Spinal cord (tissue), 10 donors: ENCODE results near the gene EXOC1. TPM values are rescaled to one million over a fixed set of nuclear protein-coding genes. Genes with fewer than 3 reads are reported as not detected.

ENCODE experiments used
- DNase-seq, 6 donors: peaks; one replicate each; pipeline versions ENCODE4 v3.0.0 to v3.0.0-alpha.2; 2013 to 2015; ENCODE audit warnings: low spot score in 6 of 6, low read depth in 4 of 6
- H3K27ac ChIP-seq: one replicate; pipeline ENCODE4 v1.5.1; 2013; ENCODE audit warnings: low read depth, low read length, control low read depth
- H3K27me3 ChIP-seq: one replicate; pipeline ENCODE4 v1.6.1; 2013; ENCODE audit warnings: low read length; ENCODE audit not compliant: control insufficient read depth, insufficient read depth
- H3K36me3 ChIP-seq: one replicate; pipeline ENCODE4 v1.6.1; 2013; ENCODE audit warnings: low read length; ENCODE audit not compliant: control insufficient read depth, insufficient read depth
- H3K4me1 ChIP-seq: one replicate; pipeline ENCODE4 v1.6.1; 2013; ENCODE audit warnings: low read length; ENCODE audit not compliant: control insufficient read depth, insufficient read depth
- H3K4me3 ChIP-seq: one replicate; pipeline ENCODE4 v1.5.1; 2013; ENCODE audit warnings: low read depth, low read length, control low read depth
- H3K9me3 ChIP-seq: one replicate; pipeline ENCODE4 v1.6.1; 2013; ENCODE audit warnings: low read length; ENCODE audit not compliant: control insufficient read depth, insufficient read depth
- WGBS: methylation state at CpG from one replicate; pipeline ENCODE4 v1.1.5; 2013; ENCODE audit warnings: missing lambda C conversion rate; ENCODE audit not compliant: insufficient coverage; 5-methylcytosine and 5-hydroxymethylcytosine counted together
- polyA plus RNA-seq, 2 donors: library from polyadenylated mRNA; unstranded; fragments of 120-200 nt; gene quantifications; one replicate each; pipeline ENCODE4 v1.2.1, GENCODE V29; 2013; ENCODE audit not compliant: insufficient read length in 2 of 2
- total RNA-seq, 2 donors: library from RNA; depleted of rRNA in 1 of 2; stranded (reverse); fragments of 120-200 nt in 1 of 2; fragments of >200 nt in 1 of 2; gene quantifications; one replicate each; pipeline versions ENCODE4 v1.2.3 to v1.2.4, GENCODE V29; 2013 to 2014
- donor health status: healthy.

The EXOC1 gene
- total and polyA plus RNA-seq, 4 donors = 50.9 to 74.4 (median 55.2) TPM

DNA sequence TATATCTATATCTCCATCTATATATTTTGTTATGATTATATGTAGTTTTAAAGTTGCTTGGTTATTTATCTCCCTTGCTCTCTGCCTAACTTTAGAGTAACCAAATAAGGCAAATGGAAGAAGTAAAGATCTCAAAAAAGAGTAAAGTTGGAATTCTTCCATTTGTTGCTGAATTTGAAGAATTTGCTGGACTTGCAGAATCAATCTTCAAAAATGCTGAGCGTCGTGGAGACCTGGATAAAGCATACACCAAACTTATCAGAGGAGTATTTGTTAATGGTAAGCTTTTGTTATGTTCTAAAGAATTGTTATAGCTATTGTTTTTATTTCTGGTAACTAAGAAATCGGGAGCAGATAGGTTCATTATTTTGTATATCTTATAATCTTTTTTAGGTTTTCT, 43.2 kb downstream of the EXOC1 start:
- Histone ChIP-seq H3K4me3 (no peak overlapping the region), H3K4me1 (no peaks in the 10 kb centered on the region), H3K27ac (no peak overlapping the region), H3K9me3 (no peaks in the 10 kb centered on the region), H3K36me3 (peaks cover 17% of the 10 kb centered on the region), H3K27me3 (no peaks in the 10 kb centered on the region)
- DNase-seq = no peak
- no CpG with 5 or more reads among the region's 3 CpGs for WGBS

GRCh38 chr4:55902677-55903076, 49.2 kb downstream of the EXOC1 start:
- H3K4me1 ChIP-seq = no peaks in the 10 kb centered on the region
- no peak overlapping the region for H3K27ac ChIP-seq
- H3K9me3 ChIP-seq = no peaks in the 10 kb centered on the region
- 100% methylated on average over 2 of the region's 4 CpGs for WGBS
- no peaks in the 10 kb centered on the region for H3K27me3 ChIP-seq
- DNase-seq = no peak
- H3K36me3 ChIP-seq = peaks cover 13% of the 10 kb centered on the region
- H3K4me3 ChIP-seq = no peak overlapping the region

GRCh38 chr4:55903577-55903976, 50.1 kb downstream of the EXOC1 start:
- Histone ChIP-seq H3K36me3 (peaks cover 13% of the 10 kb centered on the region), H3K4me3 (no peak overlapping the region), H3K27me3 (no peaks in the 10 kb centered on the region)

DNA sequence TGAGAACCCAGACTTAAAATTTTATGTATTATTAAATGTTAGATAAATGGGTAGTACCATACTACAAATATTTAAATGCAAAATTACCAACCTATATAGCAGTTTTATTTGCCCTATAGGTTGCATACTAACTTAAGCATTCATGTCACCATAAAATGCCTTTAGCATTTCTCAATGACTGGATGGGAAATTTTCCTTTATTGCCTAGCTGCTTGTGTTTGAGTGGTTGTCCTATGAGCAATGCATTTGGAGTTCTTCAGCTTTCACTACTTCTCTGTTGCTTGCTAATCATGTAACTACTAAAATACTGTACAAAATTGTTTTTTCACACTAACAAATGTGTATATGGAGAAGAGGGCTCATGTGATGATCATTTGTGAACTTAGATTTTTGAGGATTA, 51.1 kb downstream of the EXOC1 start:
- no peak overlapping the region for H3K4me3 ChIP-seq
- H3K9me3 ChIP-seq = no peaks in the 10 kb centered on the region
- peaks cover 13% of the 10 kb centered on the region for H3K36me3 ChIP-seq
- no peak overlapping the region for H3K27ac ChIP-seq
- H3K4me1 ChIP-seq = no peaks in the 10 kb centered on the region
- H3K27me3 ChIP-seq = no peaks in the 10 kb centered on the region
- DNase-seq = no peak

More at GRCh38 chr4:55903577-55903976, 50.1 kb downstream of the EXOC1 start:
- Histone ChIP-seq H3K27ac (no peak overlapping the region), H3K4me1 (no peaks in the 10 kb centered on the region), H3K9me3 (no peaks in the 10 kb centered on the region)
- peak in 1 of 6 donors; percentile 21 for DNase-seq

DNA sequence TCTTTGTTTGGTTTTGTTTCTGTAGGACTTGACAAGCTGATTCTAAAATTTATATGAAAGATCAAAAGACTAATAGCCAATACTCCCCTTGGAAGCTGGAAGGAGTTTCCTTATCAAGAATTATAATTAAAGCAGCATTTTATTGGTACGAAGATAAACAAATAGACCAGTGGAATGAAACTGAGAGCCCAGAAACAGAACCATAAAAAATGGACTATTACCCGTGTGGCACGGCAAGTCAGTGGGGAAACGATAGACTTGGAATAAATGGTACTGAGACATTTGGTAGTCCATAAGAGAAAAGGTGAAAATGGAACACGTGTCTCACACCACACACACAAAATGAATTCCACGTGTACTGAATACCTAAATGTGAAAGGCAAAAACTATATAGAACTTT, 52.9 kb downstream of the EXOC1 start:
- no peak overlapping the region for H3K4me3 ChIP-seq
- DNase-seq = no peak
- no peaks in the 10 kb centered on the region for H3K9me3 ChIP-seq
- peaks cover 9% of the 10 kb centered on the region for H3K36me3 ChIP-seq
- no peaks in the 10 kb centered on the region for H3K27me3 ChIP-seq
- no peaks in the 10 kb centered on the region for H3K4me1 ChIP-seq
- no CpG with 5 or more reads among the region's 6 CpGs for WGBS
- H3K27ac ChIP-seq = no peak overlapping the region

GRCh38 chr4:55906989-55907388, 53.5 kb downstream of the EXOC1 start:
- H3K4me3 ChIP-seq = no peak overlapping the region
- no CpG with 5 or more reads among the region's 3 CpGs for WGBS
- H3K9me3 ChIP-seq = no peaks in the 10 kb centered on the region
- H3K4me1 ChIP-seq = no peaks in the 10 kb centered on the region
- H3K27me3 ChIP-seq = no peaks in the 10 kb centered on the region
- no peak overlapping the region for H3K27ac ChIP-seq
- no peak for DNase-seq
- peaks cover 9% of the 10 kb centered on the region for H3K36me3 ChIP-seq

- Histone ChIP-seq H3K9me3 (no peaks in the 10 kb centered on the region), H3K27me3 (no peaks in the 10 kb centered on the region), H3K36me3 (peaks cover 9% of the 10 kb centered on the region), H3K27ac (no peak overlapping the region), H3K4me3 (no peak overlapping the region), H3K4me1 (no peaks in the 10 kb centered on the region)
- no peak for DNase-seq
These were observed 54.0 kb downstream of the EXOC1 start for GRCh38 chr4:55907469-55907868.

DNA sequence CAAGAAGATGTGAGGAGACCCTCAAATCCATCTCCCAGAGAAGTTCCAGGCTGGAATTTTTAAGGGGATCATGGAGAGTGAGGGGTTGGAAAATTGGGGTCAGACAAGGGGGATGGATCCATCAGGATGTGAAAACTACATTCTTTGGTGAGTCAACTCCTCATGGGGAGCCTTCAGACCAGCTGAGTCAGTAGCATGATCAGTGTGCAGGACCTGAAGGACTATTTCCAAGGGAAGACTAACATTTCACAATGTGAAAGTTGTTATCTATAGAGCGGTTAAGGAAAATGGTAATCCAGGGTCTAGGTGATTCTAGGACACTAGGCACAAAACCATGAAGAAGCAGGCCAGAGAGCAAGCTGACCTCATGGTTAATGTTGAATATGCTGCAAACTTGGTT, 56.7 kb downstream of the EXOC1 start:
- DNase-seq = no peak
- H3K27me3 ChIP-seq = no peaks in the 10 kb centered on the region
- H3K4me3 ChIP-seq = no peak overlapping the region
- H3K27ac ChIP-seq = no peak overlapping the region
- peaks cover under 1% of the 10 kb centered on the region for H3K36me3 ChIP-seq
- peaks cover 2% of the 10 kb centered on the region for H3K9me3 ChIP-seq
- 83% methylated on average over 1 of the region's 1 CpG for WGBS
- no peaks in the 10 kb centered on the region for H3K4me1 ChIP-seq

DNA sequence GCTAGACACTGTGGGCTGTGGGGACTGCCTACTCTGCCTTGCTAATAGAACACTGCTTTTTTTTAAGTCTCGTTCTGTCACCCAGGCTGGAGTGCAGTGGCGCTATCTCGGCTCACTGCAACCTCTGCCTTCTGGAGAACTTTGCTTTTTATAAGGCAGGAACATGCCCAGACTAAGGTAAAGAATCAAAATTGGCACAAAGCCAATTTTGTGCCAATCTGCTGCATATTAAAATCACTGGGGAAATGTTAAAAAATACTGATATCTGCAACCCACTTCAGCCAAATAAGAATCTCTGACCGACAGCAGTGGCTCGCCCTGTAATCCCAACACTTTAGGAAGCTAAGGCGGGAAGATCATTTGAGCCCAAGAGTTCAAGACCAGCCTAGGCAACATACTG, 58.8 kb downstream of the EXOC1 start:
- DNase-seq = no peak
- 80% methylated on average over 6 of the region's 6 CpGs for WGBS
- Histone ChIP-seq H3K27me3 (no peaks in the 10 kb centered on the region), H3K4me1 (no peaks in the 10 kb centered on the region), H3K36me3 (no peaks in the 10 kb centered on the region), H3K27ac (no peak overlapping the region), H3K9me3 (peaks cover 2% of the 10 kb centered on the region), H3K4me3 (no peak overlapping the region)

DNA sequence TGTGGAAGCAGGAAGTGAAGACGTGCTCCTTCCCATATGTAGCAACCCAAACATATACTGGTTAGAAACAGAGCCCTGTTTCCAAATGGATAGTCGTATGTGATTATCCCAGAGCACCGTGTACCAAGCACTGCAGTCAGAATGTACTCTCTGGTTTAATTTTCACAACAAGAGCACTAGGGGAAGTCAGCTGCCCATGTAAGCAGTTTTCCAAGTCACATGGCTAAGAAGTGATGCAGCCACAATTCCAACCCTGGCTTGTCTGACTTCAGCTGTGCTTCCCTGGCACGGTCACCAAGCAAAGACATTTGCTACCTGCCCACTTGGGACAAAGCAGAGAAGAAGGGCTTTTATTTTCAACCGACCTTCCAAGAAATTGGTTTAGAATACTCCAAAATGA, 67.1 kb downstream of the EXOC1 start:
- Histone ChIP-seq H3K4me1 (no peaks in the 10 kb centered on the region), H3K36me3 (no peaks in the 10 kb centered on the region), H3K27me3 (no peaks in the 10 kb centered on the region), H3K4me3 (no peak overlapping the region), H3K27ac (no peak overlapping the region), H3K9me3 (no peaks in the 10 kb centered on the region)
- no peak for DNase-seq
- WGBS = 80% methylated on average over 4 of the region's 5 CpGs
